ENCODE results near the gene RCN2. TPM values are rescaled to one million over a fixed set of nuclear protein-coding genes. Genes with fewer than 3 reads are reported as not detected.

RCN2 gene
- total and polyA plus RNA-seq, 2 of the 13 experiments (the other 11 are each of a cell fraction or from before 2014, with no cell fraction given), result 84.4 to 89.0 TPM

DNA sequence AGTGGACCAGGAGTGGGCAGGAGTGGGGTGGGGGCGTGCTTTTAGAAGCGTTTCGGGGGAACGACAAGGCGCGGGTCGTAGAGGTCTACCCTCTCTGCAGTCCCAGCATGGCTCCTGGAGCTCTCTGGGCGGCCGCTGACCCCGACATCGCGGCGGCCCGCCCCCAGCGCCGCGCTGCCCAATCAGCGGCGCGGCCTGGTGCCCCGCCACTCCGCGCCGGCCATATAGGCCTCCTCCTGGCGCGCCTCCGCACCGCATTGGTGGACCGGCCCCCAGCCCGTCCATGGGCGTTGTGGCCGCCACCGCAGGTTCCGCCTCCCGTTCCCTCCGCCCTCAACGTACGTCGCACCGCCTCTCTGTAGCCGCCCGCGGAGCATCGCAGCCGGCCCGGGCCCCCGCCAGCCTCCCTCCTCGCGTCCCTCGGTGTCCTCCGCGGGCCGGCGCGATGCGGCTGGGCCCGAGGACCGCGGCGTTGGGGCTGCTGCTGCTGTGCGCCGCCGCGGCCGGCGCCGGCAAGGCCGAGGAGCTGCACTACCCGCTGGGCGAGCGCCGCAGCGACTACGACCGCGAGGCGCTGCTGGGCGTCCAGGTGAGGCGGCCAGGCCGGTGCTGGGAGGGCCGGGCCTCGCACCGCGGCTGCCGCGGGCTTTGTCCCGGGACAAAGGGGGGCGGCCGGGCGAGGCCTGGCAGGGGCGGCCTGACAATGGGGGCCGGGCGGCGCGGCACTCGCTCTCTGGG is at the start of gene RCN2 (continued):
- TF ChIP-seq ZFP62 (CRISPR knock-in tag; IDR thresholded peaks at IDR 0.05) (no peak), ZNF644 (CRISPR knock-in tag; IDR thresholded peaks at IDR 0.05; ENCODE audit: low read depth) (no peak), SALL2 (CRISPR knock-in tag; IDR thresholded peaks at IDR 0.05) (no peak; the same call in 1 of the 2 replicates), EP300 (IDR thresholded peaks at IDR 0.05; ENCODE audit: low read depth in 2 of 2, low read length in 2 of 2) (0 out of 4 replicates have a peak, but pooled peaks of 1 of the 2 experiments have one; percentile 7), EP300 (CRISPR knock-in tag; IDR thresholded peaks at IDR 0.05; ENCODE audit: borderline replicate concordance) (no peak), ZSCAN30 (CRISPR knock-in tag; IDR thresholded peaks at IDR 0.05) (no peak), MYC (CRISPR knock-in tag; IDR thresholded peaks at IDR 0.05; ENCODE audit: borderline replicate concordance) (peak; percentile 66; the same call in 1 of the 2 replicates), AHR (CRISPR knock-in tag; IDR thresholded peaks at IDR 0.05) (no peak), SUZ12 (IDR thresholded peaks at IDR 0.05; ENCODE audit: low read depth, low read length) (no peak), KDM5B (CRISPR knock-in tag; IDR thresholded peaks at IDR 0.05; ENCODE audit: borderline replicate concordance) (peak; percentile 45; the same call in 1 of the 2 replicates), PRMT3 (CRISPR knock-in tag; IDR thresholded peaks at IDR 0.05; ENCODE audit: borderline replicate concordance, low read depth) (no peak)
- TF ChIP-seq, protein P1, sequence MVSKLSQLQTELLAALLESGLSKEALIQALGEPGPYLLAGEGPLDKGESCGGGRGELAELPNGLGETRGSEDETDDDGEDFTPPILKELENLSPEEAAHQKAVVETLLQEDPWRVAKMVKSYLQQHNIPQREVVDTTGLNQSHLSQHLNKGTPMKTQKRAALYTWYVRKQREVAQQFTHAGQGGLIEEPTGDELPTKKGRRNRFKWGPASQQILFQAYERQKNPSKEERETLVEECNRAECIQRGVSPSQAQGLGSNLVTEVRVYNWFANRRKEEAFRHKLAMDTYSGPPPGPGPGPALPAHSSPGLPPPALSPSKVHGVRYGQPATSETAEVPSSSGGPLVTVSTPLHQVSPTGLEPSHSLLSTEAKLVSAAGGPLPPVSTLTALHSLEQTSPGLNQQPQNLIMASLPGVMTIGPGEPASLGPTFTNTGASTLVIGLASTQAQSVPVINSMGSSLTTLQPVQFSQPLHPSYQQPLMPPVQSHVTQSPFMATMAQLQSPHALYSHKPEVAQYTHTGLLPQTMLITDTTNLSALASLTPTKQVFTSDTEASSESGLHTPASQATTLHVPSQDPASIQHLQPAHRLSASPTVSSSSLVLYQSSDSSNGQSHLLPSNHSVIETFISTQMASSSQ (IDR thresholded peaks at IDR 0.05; ENCODE audit: low read depth), result no peak
- TF ChIP-seq, protein P1 (CRISPR knock-in tag; IDR thresholded peaks at IDR 0.05; ENCODE audit: borderline replicate concordance), result no peak; the same call in 1 of the 2 replicates
- TF ChIP-seq, protein P2, sequence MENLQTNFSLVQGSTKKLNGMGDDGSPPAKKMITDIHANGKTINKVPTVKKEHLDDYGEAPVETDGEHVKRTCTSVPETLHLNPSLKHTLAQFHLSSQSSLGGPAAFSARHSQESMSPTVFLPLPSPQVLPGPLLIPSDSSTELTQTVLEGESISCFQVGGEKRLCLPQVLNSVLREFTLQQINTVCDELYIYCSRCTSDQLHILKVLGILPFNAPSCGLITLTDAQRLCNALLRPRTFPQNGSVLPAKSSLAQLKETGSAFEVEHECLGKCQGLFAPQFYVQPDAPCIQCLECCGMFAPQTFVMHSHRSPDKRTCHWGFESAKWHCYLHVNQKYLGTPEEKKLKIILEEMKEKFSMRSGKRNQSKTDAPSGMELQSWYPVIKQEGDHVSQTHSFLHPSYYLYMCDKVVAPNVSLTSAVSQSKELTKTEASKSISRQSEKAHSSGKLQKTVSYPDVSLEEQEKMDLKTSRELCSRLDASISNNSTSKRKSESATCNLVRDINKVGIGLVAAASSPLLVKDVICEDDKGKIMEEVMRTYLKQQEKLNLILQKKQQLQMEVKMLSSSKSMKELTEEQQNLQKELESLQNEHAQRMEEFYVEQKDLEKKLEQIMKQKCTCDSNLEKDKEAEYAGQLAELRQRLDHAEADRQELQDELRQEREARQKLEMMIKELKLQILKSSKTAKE (CRISPR knock-in tag; IDR thresholded peaks at IDR 0.05; ENCODE audit: borderline replicate concordance), result no peak
- TF ChIP-seq, protein P3, sequence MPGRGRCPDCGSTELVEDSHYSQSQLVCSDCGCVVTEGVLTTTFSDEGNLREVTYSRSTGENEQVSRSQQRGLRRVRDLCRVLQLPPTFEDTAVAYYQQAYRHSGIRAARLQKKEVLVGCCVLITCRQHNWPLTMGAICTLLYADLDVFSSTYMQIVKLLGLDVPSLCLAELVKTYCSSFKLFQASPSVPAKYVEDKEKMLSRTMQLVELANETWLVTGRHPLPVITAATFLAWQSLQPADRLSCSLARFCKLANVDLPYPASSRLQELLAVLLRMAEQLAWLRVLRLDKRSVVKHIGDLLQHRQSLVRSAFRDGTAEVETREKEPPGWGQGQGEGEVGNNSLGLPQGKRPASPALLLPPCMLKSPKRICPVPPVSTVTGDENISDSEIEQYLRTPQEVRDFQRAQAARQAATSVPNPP (CRISPR knock-in tag; IDR thresholded peaks at IDR 0.05), result no peak
- TF ChIP-seq, protein P4, sequence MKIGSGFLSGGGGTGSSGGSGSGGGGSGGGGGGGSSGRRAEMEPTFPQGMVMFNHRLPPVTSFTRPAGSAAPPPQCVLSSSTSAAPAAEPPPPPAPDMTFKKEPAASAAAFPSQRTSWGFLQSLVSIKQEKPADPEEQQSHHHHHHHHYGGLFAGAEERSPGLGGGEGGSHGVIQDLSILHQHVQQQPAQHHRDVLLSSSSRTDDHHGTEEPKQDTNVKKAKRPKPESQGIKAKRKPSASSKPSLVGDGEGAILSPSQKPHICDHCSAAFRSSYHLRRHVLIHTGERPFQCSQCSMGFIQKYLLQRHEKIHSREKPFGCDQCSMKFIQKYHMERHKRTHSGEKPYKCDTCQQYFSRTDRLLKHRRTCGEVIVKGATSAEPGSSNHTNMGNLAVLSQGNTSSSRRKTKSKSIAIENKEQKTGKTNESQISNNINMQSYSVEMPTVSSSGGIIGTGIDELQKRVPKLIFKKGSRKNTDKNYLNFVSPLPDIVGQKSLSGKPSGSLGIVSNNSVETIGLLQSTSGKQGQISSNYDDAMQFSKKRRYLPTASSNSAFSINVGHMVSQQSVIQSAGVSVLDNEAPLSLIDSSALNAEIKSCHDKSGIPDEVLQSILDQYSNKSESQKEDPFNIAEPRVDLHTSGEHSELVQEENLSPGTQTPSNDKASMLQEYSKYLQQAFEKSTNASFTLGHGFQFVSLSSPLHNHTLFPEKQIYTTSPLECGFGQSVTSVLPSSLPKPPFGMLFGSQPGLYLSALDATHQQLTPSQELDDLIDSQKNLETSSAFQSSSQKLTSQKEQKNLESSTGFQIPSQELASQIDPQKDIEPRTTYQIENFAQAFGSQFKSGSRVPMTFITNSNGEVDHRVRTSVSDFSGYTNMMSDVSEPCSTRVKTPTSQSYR (CRISPR knock-in tag; IDR thresholded peaks at IDR 0.05; ENCODE audit: borderline replicate concordance), result no peak
- TF ChIP-seq, protein P5, sequence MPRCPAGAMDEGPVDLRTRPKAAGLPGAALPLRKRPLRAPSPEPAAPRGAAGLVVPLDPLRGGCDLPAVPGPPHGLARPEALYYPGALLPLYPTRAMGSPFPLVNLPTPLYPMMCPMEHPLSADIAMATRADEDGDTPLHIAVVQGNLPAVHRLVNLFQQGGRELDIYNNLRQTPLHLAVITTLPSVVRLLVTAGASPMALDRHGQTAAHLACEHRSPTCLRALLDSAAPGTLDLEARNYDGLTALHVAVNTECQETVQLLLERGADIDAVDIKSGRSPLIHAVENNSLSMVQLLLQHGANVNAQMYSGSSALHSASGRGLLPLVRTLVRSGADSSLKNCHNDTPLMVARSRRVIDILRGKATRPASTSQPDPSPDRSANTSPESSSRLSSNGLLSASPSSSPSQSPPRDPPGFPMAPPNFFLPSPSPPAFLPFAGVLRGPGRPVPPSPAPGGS (CRISPR knock-in tag; IDR thresholded peaks at IDR 0.05), result peak; percentile 82
